C4-2B (cell line): ENCODE results near the gene NCOA1.

ENCODE experiments used
- CTCF ChIP-seq: fragments of 450-650 bp; conservative IDR thresholded peaks from 2 replicates; pipeline ENCODE4 v1.5.1; 2017; ENCODE audit warnings: mild to moderate bottlenecking
- ZFX ChIP-seq: fragments of 450-650 bp; IDR thresholded peaks from 2 replicates; pipeline ENCODE4 v1.6.1; 2017

GRCh38 chr2:24452502-24452885 is 38.6 kb upstream of the NCOA1 start:
- TF ChIP-seq CTCF (no peak), ZFX (no peak)
